GM19238 (cell line): ENCODE data around the gene MLLT10.
"Not testable (repeated sequence)": the region's sequence is repeated elsewhere in the genome, so short reads cannot be mapped to it uniquely, and the experiment has no call there.

Experiments
- DNase-seq: peaks from one replicate; pipeline ENCODE4 v3.0.0; 2011; ENCODE audit warnings: low spot score; ENCODE audit not compliant: insufficient read length

MLLT10 gene

GRCh38 chr10:21628645-21629044 lies 94.6 kb downstream of the MLLT10 start:
- DNase-seq, result not testable (repeated sequence)

DNA sequence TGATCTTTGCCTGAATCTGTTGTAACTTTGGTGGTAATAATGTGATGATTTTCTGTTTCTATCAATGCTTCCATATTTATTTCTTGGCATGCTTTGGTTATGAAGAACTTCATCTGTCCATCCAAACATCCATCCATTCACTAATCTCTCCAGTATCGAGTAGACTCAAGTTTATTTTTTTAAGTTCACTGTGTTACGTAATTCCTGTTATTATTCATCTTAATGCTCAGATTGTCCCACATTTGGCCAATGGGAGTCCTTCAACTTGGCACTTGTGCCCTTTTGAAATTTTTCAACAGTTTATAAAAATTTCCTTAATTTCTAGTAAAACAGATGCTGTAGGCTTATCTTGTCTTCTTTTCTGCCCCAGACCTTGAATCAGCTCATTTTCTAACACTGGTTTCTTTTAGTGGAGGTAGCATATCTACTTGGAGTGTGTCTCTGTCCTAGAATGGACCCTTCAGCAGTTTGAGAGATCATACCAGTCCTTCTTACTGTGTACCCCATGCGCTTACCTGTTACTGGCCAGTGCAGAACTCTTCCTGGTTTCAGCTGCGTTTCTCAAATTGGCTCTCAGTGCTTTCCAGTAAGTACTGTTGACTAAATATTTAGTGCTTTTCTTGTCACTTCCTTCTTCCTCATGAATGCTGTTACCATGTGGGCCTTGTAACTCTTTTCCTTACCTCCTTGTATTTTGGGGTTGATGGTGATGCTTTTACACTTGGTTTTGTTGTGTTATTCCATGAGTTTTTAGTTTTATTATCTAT lies 100.8 kb downstream of the MLLT10 start:
- DNase-seq, result no peak

DNA sequence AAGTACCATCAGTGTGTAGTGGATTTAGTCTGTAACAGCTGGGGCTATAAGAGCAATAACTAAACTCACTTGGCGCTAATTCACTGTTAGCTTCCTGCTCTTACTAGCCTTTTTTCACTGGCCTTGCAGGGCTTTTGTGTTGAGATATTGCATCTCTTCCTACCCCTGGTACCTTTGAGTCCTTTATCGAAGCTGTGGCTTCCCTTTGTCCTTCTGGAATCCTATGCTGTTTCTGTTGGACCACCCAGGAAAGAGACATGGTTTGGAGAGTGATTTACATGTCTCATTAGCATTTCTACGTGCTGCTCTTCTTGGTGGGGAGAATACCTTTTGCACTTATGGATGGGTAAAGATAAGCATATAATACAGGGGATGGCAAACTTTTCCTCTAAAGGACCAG lies 103.8 kb downstream of the MLLT10 start:
- DNase-seq, result no peak

- no peak for DNase-seq
Measured at GRCh38 chr10:21638681-21639080, 104.6 kb downstream of the MLLT10 start.

DNA sequence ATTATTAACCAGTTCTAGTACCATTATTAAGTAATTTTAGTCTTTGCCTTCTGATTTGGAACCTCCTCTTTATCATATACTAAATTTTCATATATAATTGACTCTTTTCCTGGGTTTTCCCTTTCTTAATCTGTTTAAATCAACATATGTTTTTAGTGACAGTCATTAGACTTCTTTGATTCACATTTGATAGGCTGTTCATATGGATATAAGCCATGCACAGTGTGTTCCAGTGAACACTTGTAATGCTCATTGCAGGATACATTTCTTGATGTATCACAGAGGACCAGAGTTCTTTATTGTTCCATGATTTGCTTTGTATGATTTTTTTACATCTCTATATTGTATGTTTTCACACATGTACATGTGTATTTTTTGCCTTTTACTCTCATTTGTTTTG lies 114.0 kb downstream of the MLLT10 start:
- no peak for DNase-seq

DNA sequence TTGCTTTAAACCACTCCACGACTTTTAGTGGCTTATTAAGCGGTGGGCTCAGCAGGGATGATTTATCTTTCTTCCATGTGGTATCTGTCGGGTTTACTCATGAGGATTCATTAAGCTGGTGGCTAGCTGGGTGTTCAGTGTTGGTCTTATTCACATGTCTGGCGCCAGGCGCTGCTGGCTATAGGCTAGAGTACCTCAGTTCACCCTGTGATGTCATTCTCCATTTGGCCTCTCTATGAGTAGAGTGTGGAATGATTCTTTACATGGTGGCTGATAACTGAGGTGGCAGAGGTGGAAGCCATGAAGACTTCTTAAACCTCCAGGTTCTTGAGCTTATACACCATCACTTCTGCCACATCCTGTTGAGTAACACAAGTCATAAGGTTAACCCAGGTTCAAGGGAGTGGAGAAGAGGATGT lies 115.4 kb downstream of the MLLT10 start:
- DNase-seq, result no peak

DNA sequence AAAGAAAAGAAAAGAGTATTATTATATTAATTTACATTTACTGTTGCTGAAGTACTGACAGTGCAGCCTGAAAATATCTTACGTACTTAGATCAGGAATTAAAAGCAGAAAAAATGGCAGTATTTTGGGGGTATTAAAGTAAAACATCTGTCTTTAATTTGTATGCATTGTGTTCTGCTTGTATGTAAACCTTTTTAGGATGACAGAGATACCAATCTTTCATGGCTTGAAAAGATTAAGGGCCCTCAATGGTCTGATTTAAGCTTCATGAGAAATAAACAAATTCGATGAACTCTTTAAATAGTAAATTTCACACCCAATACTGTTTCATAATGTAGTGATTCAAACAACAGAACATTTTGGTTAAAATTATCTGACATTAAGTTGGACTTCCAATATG lies 116.3 kb downstream of the MLLT10 start:
- DNase-seq, result no peak

DNA sequence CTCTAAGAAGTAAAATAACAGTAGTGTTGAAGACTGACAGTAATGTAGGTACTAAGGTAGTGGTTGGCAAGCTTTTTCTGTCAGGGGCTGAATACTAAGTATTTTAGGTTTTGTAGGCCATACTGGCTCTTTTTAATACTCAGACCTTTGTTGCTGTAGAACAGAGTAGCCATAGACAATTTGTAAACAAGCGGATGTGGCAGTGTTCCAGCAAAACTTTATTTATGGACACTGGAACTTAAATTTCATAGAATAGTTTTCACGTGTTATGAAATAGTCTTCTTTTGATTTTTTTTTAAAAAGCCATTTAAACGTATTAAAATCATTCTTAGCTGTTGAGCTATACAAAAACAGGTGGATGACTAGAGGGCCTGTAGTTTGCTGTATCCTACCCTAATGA lies 121.2 kb downstream of the MLLT10 start:
- no peak for DNase-seq

DNA sequence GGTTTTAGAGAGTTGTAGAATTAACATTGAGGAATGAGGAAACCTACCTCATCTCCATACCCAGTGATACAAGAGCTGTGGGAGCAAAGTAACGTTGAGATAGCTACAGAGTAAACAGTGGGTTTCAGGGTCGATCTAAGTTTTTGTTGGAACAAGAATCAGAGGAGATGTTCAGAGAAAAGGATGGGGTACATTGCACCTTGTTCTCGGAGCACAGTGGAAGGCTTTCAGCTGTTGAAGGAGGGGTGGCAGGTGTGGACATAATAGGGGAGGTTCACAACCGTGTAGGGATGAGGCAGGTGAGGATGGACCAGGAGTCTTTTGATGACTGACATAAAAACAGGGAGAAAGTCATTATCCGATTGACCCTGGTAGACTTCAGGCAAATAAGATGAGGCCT lies 121.7 kb downstream of the MLLT10 start:
- no peak for DNase-seq

- no peak for DNase-seq
Measured at GRCh38 chr10:21661087-21661486, 127.1 kb downstream of the MLLT10 start.

DNA sequence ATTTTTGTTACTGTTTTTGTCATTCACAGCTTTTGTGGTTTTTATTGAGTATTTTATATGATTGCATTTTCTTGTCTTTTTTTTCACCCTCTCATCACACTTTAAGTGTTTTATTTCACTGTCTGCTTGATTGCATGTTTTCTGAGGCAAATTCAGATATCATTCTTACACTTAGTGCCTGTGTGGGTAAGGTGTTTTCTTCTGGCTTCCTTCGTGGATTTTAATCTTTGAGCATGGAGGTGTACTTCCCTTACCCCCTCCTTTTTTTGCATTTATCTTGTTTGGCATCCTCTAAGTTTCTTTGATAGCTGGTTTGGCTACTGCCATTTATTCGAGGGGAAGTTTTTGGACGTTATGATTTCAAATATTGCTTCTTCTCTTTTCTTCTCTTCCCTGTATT lies 127.9 kb downstream of the MLLT10 start:
- DNase-seq, result no peak

DNA sequence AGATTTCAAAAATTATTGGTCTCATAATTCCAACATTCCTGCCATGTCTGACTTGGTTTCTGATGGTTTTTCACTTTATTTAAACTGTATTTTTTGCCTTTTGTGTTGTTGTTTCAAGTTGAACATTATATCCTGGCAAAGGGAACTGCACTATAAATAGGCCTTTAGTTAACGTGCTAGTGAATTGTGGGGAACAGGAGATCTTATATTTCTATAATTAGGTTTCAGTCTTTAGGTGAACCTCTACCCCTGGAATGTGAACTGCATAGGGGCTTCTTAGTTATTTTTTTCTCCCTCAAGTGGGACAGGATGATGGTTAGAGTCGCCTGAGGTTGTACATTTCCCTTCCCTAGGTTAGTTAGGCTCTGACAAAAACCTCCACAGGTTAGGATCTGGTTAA lies 128.6 kb downstream of the MLLT10 start:
- DNase-seq, result no peak

DNA sequence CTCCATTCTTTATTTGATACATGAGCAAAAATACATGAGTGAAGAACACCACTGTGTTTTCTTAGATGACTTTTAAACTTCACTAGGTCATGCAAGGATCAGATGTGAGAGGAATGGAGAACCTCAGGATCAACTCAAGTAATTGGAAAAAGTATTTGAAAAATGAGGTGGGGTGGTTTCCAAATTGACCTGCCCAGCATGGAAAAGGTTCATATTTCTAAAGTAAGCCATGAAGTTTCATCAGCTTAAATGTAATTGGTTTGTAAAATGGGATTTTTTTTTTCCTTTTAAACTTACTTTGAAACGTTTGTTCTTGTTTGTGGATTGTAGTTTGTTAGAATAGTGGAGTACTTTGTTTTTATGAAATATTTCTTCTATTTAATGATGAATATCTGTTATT lies 134.8 kb downstream of the MLLT10 start:
- no peak for DNase-seq

- DNase-seq, result no peak
Measured at GRCh38 chr10:21670391-21670790, 136.4 kb downstream of the MLLT10 start.

DNA sequence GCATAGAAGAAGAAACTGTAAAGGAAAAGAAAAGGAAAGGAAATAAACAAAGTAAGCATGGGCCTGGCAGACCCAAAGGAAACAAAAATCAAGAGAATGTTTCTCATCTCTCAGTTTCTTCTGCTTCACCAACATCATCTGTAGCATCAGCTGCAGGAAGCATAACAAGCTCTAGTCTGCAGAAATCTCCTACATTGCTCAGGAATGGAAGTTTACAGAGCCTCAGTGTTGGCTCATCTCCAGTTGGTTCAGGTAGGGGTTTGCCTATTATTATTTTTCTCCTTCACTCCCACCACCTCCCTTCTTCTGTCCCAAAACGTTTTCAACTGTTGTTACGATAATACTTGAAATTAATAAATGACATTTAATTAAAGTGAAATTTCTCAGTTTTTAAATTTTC lies 139.6 kb downstream of the MLLT10 start:
- DNase-seq, result no peak

DNA sequence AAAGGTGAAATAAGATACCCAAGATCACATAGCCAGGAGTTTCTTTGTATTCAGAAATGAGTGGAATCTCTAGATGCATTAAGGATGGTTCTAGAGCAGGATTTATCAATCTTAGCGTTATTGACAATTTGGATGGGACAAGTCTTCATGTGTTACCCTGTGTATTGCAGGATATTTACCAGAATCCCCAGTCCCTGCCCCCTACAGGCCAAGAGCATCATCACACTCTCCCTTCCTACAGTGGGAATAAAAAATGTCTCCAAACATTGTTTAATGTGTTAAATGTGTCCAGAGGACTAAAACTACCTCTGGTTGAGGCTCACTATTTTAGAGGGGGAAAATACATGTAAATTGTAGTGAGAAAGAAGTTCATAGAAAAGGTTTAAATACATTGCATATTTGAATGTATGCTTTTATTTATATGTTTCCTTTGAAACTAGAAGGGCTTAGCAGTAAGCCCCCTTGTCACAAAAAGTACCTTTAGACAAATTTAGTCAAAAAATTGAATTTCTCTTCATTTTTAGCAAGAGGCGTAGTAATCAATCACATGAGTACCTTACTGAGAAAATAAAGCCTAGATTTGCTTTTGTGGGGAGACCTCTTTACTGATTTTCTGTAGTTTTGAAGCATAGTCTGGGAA lies 141.2 kb downstream of the MLLT10 start:
- no peak for DNase-seq

GRCh38 chr10:21677551-21677950 lies 143.5 kb downstream of the MLLT10 start:
- no peak for DNase-seq

- no peak for DNase-seq
Measured at GRCh38 chr10:21681156-21681555, 147.1 kb downstream of the MLLT10 start.

GRCh38 chr10:21687266-21688008 lies 153.4 kb downstream of the MLLT10 start:
- DNase-seq, result no peak

- DNase-seq, result no peak
Measured at GRCh38 chr10:21688009-21688332, 153.9 kb downstream of the MLLT10 start.

- no peak for DNase-seq
Measured at GRCh38 chr10:21688870-21689269, 154.8 kb downstream of the MLLT10 start.

GRCh38 chr10:21689881-21690280 lies 155.8 kb downstream of the MLLT10 start:
- no peak for DNase-seq

- DNase-seq, result no peak
Measured at GRCh38 chr10:21692916-21693315, 158.9 kb downstream of the MLLT10 start.
